Upper lobe of left lung (tissue), 6 donors: Measurements from ENCODE around the gene ASIC3. TPM values are rescaled to one million over a fixed set of nuclear protein-coding genes. Genes with fewer than 3 reads are reported as not detected.

Source experiments
- ATAC-seq, 2 donors: fragments of 200-7000 bp; cut with Tn5 transposase; one replicate each; pipeline ENCODE4 v1.9.1; 2022; ENCODE audit warnings: mild to moderate bottlenecking in 2 of 2, moderate library complexity in 2 of 2; ENCODE audit not compliant: low FRiP score in 2 of 2
- DNase-seq, 2 donors: peaks; one replicate each; pipeline ENCODE4 v3.0.0-alpha.2; 2019 to 2020
- H3K27ac ChIP-seq, 4 donors: fragments of 200-600 bp; sonication (generic); one replicate each; pipeline ENCODE4 v1.5.1; 2016 to 2019
- H3K27me3 ChIP-seq, 4 donors: fragments of 200-600 bp; sonication (generic); one replicate each; pipeline ENCODE4 v1.5.1; 2017 to 2019
- H3K36me3 ChIP-seq, 4 donors: fragments of 200-600 bp; sonication (generic); one replicate each; pipeline ENCODE4 v1.5.1; 2016 to 2019
- H3K4me1 ChIP-seq, 4 donors: fragments of 200-600 bp; sonication (generic); one replicate each; pipeline ENCODE4 v1.5.1; 2018 to 2019
- H3K4me3 ChIP-seq, 4 donors: fragments of 200-600 bp; sonication (generic); one replicate each; pipeline ENCODE4 v1.5.1; 2017 to 2019; ENCODE audit warnings: mild to moderate bottlenecking in 2 of 4, moderate library complexity in 1 of 4
- H3K9me3 ChIP-seq, 4 donors: fragments of 200-600 bp; sonication (generic); one replicate each; pipeline ENCODE4 v1.5.1; 2018 to 2019
- EP300 ChIP-seq, 4 donors: sonication (generic); formaldehyde crosslinking; IDR thresholded peaks; one replicate each; pipeline ENCODE4 v1.5.1; 2017; ENCODE audit warnings: antibody characterized with exemption in 4 of 4, control low read depth in 2 of 4
- POLR2A ChIP-seq, 4 donors: fragments of 450-650 bp; IDR thresholded peaks; one replicate each; pipeline ENCODE4 v1.5.1; 2016 to 2017; ENCODE audit warnings: antibody characterized with exemption in 4 of 4, mild to moderate bottlenecking in 2 of 4
- POLR2AphosphoS5 ChIP-seq, 2 donors: sonication (generic); formaldehyde crosslinking; IDR thresholded peaks; one replicate each; pipeline ENCODE4 v1.5.1; 2017; ENCODE audit warnings: antibody characterized with exemption in 2 of 2
- WGBS, 2 donors: methylation state at CpG; one replicate each; pipeline ENCODE4 v1.1.5; 2017 to 2018; 5-methylcytosine and 5-hydroxymethylcytosine counted together
- total RNA-seq, 6 donors: library from RNA; depleted of rRNA in 4 of 6; stranded (reverse); fragments of >200 nt in 4 of 6; gene quantifications; one replicate each; pipeline versions ENCODE4 v1.1.0 to v1.2.1, GENCODE V29; 2016 to 2021
- TF ChIP-seq, protein P1 (sequence below), 6 experiments: fragments of 450-650 bp in 4 of 6; fragments of 200-600 bp in 2 of 6; sonication (generic) in 2 of 6; IDR thresholded peaks; one replicate each; pipeline ENCODE4 v1.5.1; 2016 to 2019; ENCODE audit warnings: antibody characterized with exemption in 6 of 6
- donor health status: DM: no; HTN: no; CAD: no; lungs with moderate emphysema.
- donor health status: DM: no; HTN: yes; CAD: no; lungs with severe emphysema.

The ASIC3 gene
- total RNA-seq, 6 donors from 2014 or later = 2.1 to 37.7 (median 4.0) TPM

DNA sequence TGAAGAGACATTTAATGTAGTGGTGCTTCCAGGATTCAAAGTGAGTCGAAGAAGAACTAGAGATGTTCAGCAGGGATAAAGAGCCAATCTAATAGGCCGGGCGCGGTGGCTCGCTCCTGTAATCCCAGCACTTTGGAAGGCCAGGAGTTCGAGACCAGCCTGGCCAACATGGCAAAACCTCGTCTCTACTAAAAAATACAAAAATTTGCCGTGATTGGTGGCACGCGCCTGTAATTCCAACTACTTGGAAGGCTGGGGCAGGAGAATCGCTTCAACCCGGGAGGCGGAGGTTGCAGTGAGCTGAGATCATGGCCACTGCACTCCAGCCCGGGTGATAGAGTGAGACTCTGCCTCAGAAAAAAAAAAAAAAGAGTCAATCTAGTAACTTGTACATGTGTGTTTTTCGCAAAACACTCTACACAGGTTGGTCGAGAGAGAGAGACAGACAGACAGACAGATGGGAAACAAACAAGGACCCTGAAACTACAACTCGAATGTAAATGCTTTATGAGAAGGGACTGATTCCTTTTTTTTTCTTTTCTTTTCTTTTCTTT is 19.3 kb upstream of the ASIC3 start:
- 47 to 61% methylated on average over 17 of the region's 17 CpGs for WGBS, 2 donors
- no peaks in the 10 kb centered on the region for H3K27me3 ChIP-seq
- no peaks in the 10 kb centered on the region for H3K9me3 ChIP-seq
- DNase-seq = no peak
- peak overlapping the region; percentile 53 to 85 (median 76) for H3K4me3 ChIP-seq
- H3K4me1 ChIP-seq = peaks cover 10 to 28% (median 14%) of the 10 kb centered on the region in 4 donors
- ATAC-seq = no peak
- no peak for TF ChIP-seq POLR2A (IDR thresholded peaks at IDR 0.05)
- no peak for TF ChIP-seq EP300 (IDR thresholded peaks at IDR 0.05)
- TF ChIP-seq POLR2AphosphoS5 (IDR thresholded peaks at IDR 0.05) = no peak
- TF ChIP-seq, protein P1, sequence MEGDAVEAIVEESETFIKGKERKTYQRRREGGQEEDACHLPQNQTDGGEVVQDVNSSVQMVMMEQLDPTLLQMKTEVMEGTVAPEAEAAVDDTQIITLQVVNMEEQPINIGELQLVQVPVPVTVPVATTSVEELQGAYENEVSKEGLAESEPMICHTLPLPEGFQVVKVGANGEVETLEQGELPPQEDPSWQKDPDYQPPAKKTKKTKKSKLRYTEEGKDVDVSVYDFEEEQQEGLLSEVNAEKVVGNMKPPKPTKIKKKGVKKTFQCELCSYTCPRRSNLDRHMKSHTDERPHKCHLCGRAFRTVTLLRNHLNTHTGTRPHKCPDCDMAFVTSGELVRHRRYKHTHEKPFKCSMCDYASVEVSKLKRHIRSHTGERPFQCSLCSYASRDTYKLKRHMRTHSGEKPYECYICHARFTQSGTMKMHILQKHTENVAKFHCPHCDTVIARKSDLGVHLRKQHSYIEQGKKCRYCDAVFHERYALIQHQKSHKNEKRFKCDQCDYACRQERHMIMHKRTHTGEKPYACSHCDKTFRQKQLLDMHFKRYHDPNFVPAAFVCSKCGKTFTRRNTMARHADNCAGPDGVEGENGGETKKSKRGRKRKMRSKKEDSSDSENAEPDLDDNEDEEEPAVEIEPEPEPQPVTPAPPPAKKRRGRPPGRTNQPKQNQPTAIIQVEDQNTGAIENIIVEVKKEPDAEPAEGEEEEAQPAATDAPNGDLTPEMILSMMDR (IDR thresholded peaks at IDR 0.05) = no peak
- H3K36me3 ChIP-seq = peaks cover 0 to 12% (median 4%) of the 10 kb centered on the region in 4 donors
- peak overlapping the region; percentile 70 to 87 (median 74) for H3K27ac ChIP-seq

GRCh38 chr7:151031011-151031410 is 17.3 kb upstream of the ASIC3 start:
- peaks cover 0 to 31% (median 22%) of the 10 kb centered on the region in 4 donors for H3K36me3 ChIP-seq
- no peak for DNase-seq
- ATAC-seq = no peak
- H3K4me1 ChIP-seq = peaks cover 10 to 28% (median 14%) of the 10 kb centered on the region in 4 donors
- WGBS, 2 donors = 66 to 68% methylated on average over 4 of the region's 4 CpGs
- no peak overlapping the region for H3K4me3 ChIP-seq
- TF ChIP-seq, protein P1 (IDR thresholded peaks at IDR 0.05) = no peak
- no peak for TF ChIP-seq POLR2AphosphoS5 (IDR thresholded peaks at IDR 0.05)
- TF ChIP-seq POLR2A (IDR thresholded peaks at IDR 0.05) = no peak
- no peak for TF ChIP-seq EP300 (IDR thresholded peaks at IDR 0.05)
- H3K27ac ChIP-seq = peak overlapping the region in 1 of 4 donors; percentile 61
- no peaks in the 10 kb centered on the region for H3K9me3 ChIP-seq
- H3K27me3 ChIP-seq = no peaks in the 10 kb centered on the region

GRCh38 chr7:151032936-151033863 is 15.1 kb upstream of the ASIC3 start:
- TF ChIP-seq, protein P1 (IDR thresholded peaks at IDR 0.05) = no peak
- TF ChIP-seq POLR2A (IDR thresholded peaks at IDR 0.05) (no peak), EP300 (IDR thresholded peaks at IDR 0.05) (no peak), POLR2AphosphoS5 (IDR thresholded peaks at IDR 0.05) (no peak)
- H3K27me3 ChIP-seq = no peaks in the 10 kb centered on the region
- no peaks in the 10 kb centered on the region for H3K9me3 ChIP-seq
- DNase-seq (peak in 1 of 2 donors; percentile 63), ATAC-seq (no peak)
- H3K27ac ChIP-seq = no peak overlapping the region
- H3K36me3 ChIP-seq = peaks cover 0 to 48% (median 34%) of the 10 kb centered on the region in 4 donors
- H3K4me3 ChIP-seq = no peak overlapping the region
- peaks cover 5 to 17% (median 8%) of the 10 kb centered on the region in 4 donors for H3K4me1 ChIP-seq
- 85 to 89% methylated on average over 14 to 17 of the region's 17 CpGs for WGBS, 2 donors

DNA sequence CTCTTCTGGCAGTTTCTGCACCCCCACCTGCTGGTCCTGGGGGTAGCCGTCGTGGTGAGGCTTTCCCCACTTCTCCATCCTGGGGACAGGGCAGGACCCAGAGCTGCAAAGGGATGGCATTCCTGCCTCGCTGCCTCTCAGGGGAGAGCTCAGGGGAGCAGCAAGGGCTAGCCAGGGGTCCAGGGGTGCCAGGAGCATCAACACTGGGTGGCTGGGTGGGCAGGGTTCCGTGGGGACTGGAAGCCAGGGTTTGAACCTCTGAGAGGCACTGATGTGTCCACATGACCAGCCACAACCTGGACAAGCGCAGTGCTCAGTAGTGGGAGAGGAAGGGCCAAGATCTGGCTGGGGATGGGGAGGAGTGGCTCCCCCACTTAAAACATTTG is 14.5 kb upstream of the ASIC3 start:
- Histone ChIP-seq H3K9me3 (no peaks in the 10 kb centered on the region), H3K4me1 (peaks cover 9 to 22% (median 11%) of the 10 kb centered on the region in 4 donors), H3K36me3 (peaks cover 0 to 48% (median 34%) of the 10 kb centered on the region in 4 donors), H3K27ac (no peak overlapping the region), H3K4me3 (no peak overlapping the region), H3K27me3 (no peaks in the 10 kb centered on the region)
- no peak for ATAC-seq
- 92 to 93% methylated on average over 2 to 5 of the region's 5 CpGs for WGBS, 2 donors
- no peak for DNase-seq
- TF ChIP-seq, protein P1 (IDR thresholded peaks at IDR 0.05) = no peak
- no peak for TF ChIP-seq EP300 (IDR thresholded peaks at IDR 0.05)
- no peak for TF ChIP-seq POLR2AphosphoS5 (IDR thresholded peaks at IDR 0.05)
- TF ChIP-seq POLR2A (IDR thresholded peaks at IDR 0.05) = no peak
